ENCODE results near the gene TCAP. TPM values are rescaled to one million over a fixed set of nuclear protein-coding genes. Genes with fewer than 3 reads are reported as not detected.

TCAP gene
- total RNA-seq, 3 donors from 2014 or later (not counting 1 experiment from before 2014, with no cell fraction given): 1.3 to 3.8 (median 2.4) TPM

DNA sequence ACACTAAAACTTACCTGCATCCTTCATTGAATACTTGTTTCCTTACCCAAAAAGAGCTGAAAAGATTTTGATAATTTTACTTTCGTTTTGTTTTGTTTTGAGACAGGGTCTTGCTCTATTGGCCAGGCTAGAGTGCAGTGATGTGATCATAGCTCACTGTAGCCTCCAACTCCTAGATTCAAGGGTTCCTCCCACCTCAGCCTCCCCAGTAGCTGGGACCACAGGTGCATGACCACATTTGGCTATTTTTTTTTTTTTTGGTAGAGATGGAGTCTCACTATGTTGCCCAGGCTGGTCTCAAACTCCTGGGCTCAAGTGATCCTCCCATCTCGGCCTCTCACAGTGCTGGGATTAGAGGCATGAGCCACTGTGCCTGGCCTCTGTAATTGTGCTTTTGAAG lies 10.0 kb upstream of the TCAP start:
- no peaks in the 10 kb centered on the region for H3K9me3 ChIP-seq (ENCODE audit: control insufficient read depth, insufficient read depth, low read length)
- no peaks in the 10 kb centered on the region for H3K27me3 ChIP-seq (ENCODE audit: control insufficient read depth, insufficient read depth, low read length)
- ATAC-seq (no peak), DNase-seq (no peak)
- peaks cover 17% of the 10 kb centered on the region for H3K4me1 ChIP-seq (ENCODE audit: control insufficient read depth, insufficient read depth, low read length)
- no peaks in the 10 kb centered on the region for H3K27me3 Mint-ChIP-seq (ENCODE audit: low read depth in 2 of 2)
- intact Hi-C loops (cut with micrococcal nuclease): no loop called here
- H3K4me3 Mint-ChIP-seq: no peak overlapping the region
- H3K27ac ChIP-seq (ENCODE audit: low read length): no peak overlapping the region
- H3K9me3 Mint-ChIP-seq: no peaks in the 10 kb centered on the region
- no peak overlapping the region for H3K27ac Mint-ChIP-seq
- H3K36me3 Mint-ChIP-seq: no peaks in the 10 kb centered on the region
- H3K36me3 ChIP-seq (ENCODE audit: control insufficient read depth, insufficient read depth, low read length): peaks cover 37% of the 10 kb centered on the region
- peaks cover 27 to 50% of the 10 kb centered on the region in 2 donors for H3K4me1 Mint-ChIP-seq
- H3K4me3 ChIP-seq (ENCODE audit: low read length): no peak overlapping the region
- TF ChIP-seq, protein P1, sequence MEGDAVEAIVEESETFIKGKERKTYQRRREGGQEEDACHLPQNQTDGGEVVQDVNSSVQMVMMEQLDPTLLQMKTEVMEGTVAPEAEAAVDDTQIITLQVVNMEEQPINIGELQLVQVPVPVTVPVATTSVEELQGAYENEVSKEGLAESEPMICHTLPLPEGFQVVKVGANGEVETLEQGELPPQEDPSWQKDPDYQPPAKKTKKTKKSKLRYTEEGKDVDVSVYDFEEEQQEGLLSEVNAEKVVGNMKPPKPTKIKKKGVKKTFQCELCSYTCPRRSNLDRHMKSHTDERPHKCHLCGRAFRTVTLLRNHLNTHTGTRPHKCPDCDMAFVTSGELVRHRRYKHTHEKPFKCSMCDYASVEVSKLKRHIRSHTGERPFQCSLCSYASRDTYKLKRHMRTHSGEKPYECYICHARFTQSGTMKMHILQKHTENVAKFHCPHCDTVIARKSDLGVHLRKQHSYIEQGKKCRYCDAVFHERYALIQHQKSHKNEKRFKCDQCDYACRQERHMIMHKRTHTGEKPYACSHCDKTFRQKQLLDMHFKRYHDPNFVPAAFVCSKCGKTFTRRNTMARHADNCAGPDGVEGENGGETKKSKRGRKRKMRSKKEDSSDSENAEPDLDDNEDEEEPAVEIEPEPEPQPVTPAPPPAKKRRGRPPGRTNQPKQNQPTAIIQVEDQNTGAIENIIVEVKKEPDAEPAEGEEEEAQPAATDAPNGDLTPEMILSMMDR (IDR thresholded peaks at IDR 0.05): no peak
- 97% methylated on average over 2 of the region's 2 CpGs for WGBS (ENCODE audit: insufficient coverage)

DNA sequence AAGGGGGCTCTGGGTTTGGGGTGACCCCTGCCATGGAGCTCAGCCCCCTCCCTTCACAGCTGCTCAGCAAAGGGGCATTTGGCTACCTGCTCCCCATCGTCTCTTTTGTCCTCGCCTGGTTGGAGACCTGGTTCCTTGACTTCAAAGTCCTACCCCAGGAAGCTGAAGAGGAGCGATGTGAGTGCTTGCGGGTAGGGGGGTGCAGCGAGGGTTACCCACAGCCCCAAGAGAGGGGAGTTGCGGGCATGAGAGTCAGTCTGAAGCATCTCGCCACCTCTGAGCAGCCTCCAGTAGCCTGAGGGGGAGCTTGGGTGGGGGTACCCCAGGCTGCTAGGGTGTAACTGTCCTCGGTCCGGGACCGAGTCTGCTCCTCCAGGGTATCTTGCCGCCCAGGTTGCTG lies 6.8 kb upstream of the TCAP start:
- H3K27ac Mint-ChIP-seq: no peak overlapping the region
- H3K36me3 ChIP-seq (ENCODE audit: control insufficient read depth, insufficient read depth, low read length): peaks cover 64% of the 10 kb centered on the region
- peaks cover 20% of the 10 kb centered on the region for H3K4me1 ChIP-seq (ENCODE audit: control insufficient read depth, insufficient read depth, low read length)
- H3K9me3 Mint-ChIP-seq: no peaks in the 10 kb centered on the region
- no peak overlapping the region for H3K27ac ChIP-seq (ENCODE audit: low read length)
- no peaks in the 10 kb centered on the region for H3K36me3 Mint-ChIP-seq
- H3K27me3 ChIP-seq (ENCODE audit: control insufficient read depth, insufficient read depth, low read length): no peaks in the 10 kb centered on the region
- DNase-seq (no peak), ATAC-seq (no peak)
- no peak overlapping the region for H3K4me3 ChIP-seq (ENCODE audit: low read length)
- intact Hi-C loops (cut with micrococcal nuclease): no loop called here
- 75% methylated on average over 11 of the region's 11 CpGs for WGBS (ENCODE audit: insufficient coverage)
- peaks cover 5 to 19% of the 10 kb centered on the region in 2 donors for H3K4me1 Mint-ChIP-seq
- TF ChIP-seq, protein P1 (IDR thresholded peaks at IDR 0.05): no peak
- no peaks in the 10 kb centered on the region for H3K27me3 Mint-ChIP-seq (ENCODE audit: low read depth in 2 of 2)
- H3K9me3 ChIP-seq (ENCODE audit: control insufficient read depth, insufficient read depth, low read length): no peaks in the 10 kb centered on the region
- H3K4me3 Mint-ChIP-seq: no peak overlapping the region

DNA sequence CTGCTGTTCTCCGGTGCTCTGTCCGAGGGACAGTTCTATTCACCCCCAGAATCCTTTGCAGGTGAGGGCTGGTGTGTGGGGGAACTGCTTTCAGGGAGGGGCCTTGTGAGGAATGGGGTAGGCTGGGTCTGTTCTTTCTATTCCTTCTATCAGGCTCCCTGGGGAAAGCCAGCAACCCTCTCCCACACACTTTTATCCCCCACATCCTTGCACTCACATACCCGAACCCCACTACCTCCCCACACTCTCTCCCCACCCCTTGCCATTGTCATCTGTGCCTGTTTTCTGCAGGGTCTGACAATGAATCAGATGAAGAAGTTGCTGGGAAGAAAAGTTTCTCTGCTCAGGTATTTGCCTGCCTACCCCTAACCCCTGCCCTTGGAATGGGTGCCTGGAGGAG lies 6.4 kb upstream of the TCAP start:
- H3K27me3 ChIP-seq (ENCODE audit: control insufficient read depth, insufficient read depth, low read length): no peaks in the 10 kb centered on the region
- H3K36me3 Mint-ChIP-seq: no peaks in the 10 kb centered on the region
- peaks cover 64% of the 10 kb centered on the region for H3K36me3 ChIP-seq (ENCODE audit: control insufficient read depth, insufficient read depth, low read length)
- H3K27ac ChIP-seq (ENCODE audit: low read length): no peak overlapping the region
- H3K9me3 ChIP-seq (ENCODE audit: control insufficient read depth, insufficient read depth, low read length): no peaks in the 10 kb centered on the region
- intact Hi-C loops (cut with micrococcal nuclease): no loop called here
- WGBS (ENCODE audit: insufficient coverage): 81% methylated on average over 3 of the region's 3 CpGs
- TF ChIP-seq, protein P1 (IDR thresholded peaks at IDR 0.05): no peak
- H3K4me1 ChIP-seq (ENCODE audit: control insufficient read depth, insufficient read depth, low read length): peaks cover 20% of the 10 kb centered on the region
- H3K4me3 ChIP-seq (ENCODE audit: low read length): no peak overlapping the region
- H3K27me3 Mint-ChIP-seq (ENCODE audit: low read depth in 2 of 2): no peaks in the 10 kb centered on the region
- H3K27ac Mint-ChIP-seq: no peak overlapping the region
- H3K4me3 Mint-ChIP-seq: no peak overlapping the region
- no peaks in the 10 kb centered on the region for H3K9me3 Mint-ChIP-seq
- peaks cover 2 to 15% of the 10 kb centered on the region in 2 donors for H3K4me1 Mint-ChIP-seq
- no peak for ATAC-seq
- no peak for DNase-seq

DNA sequence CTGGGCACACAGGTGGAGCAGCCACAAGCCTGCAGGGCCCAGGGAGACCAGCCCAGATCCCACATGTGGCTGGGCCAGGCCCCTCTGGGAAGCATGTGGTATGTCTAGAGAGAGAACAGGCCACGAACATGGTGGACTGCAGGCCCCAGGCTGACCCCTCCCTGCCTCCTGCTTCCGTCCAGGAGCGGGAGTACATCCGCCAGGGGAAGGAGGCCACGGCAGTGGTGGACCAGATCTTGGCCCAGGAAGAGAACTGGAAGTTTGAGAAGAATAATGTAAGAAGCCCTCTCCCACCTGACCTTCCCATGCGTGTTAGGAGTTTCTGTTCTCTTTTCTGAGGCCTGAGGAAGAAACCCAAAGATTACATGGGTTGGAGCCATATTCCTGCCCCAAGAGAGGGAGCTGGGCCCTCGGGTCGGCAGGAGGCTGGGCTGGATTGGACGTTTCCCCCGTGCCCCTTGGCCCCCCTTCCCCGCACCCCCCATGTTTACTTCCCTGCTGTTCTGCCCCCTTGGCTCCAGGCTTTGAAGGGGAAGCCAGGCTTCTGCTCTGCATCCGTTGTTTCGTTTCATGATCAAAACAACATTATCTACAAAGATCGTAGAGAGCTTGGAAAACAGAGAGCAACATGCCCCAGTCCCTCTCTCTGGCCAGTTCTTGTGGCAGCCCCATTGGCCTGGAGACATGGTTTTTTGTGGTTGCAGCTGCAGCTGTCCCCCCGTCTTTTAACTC lies 5.7 kb upstream of the TCAP start:
- Mint-ChIP-seq H3K9me3 (no peaks in the 10 kb centered on the region), H3K27ac (no peak overlapping the region), H3K36me3 (no peaks in the 10 kb centered on the region), H3K4me1 (peaks cover 0 to 11% of the 10 kb centered on the region in 2 donors), H3K27me3 (ENCODE audit: low read depth in 2 of 2) (no peaks in the 10 kb centered on the region), H3K4me3 (no peak overlapping the region)
- intact Hi-C loops (cut with micrococcal nuclease): no loop called here
- H3K4me3 ChIP-seq (ENCODE audit: low read length): no peak overlapping the region
- peaks cover 64% of the 10 kb centered on the region for H3K36me3 ChIP-seq (ENCODE audit: control insufficient read depth, insufficient read depth, low read length)
- no peaks in the 10 kb centered on the region for H3K9me3 ChIP-seq (ENCODE audit: control insufficient read depth, insufficient read depth, low read length)
- no peaks in the 10 kb centered on the region for H3K27me3 ChIP-seq (ENCODE audit: control insufficient read depth, insufficient read depth, low read length)
- ATAC-seq: no peak
- TF ChIP-seq, protein P1 (IDR thresholded peaks at IDR 0.05): no peak
- WGBS (ENCODE audit: insufficient coverage): 43% methylated on average over 14 of the region's 15 CpGs
- peak overlapping the region; percentile 3 for H3K27ac ChIP-seq (ENCODE audit: low read length)
- peak in 1 of 2 donors; percentile 43 for DNase-seq
- peaks cover 17% of the 10 kb centered on the region for H3K4me1 ChIP-seq (ENCODE audit: control insufficient read depth, insufficient read depth, low read length)

All from natural killer cell (primary cell).